Stimulated activated CD8-positive, alpha-beta memory T cell treated with anti-CD3 and anti-CD28 coated beads, Interleukin-2, amount 100 ng/mL, for 48 hours (primary cell): Measurements from ENCODE around the gene RALB.
A peak's percentile ranks its signal among the peaks of the same experiment; 100 is the strongest.

Experiments
- DNase-seq, 2 donors: peaks; one replicate each; pipeline ENCODE4 v3.0.0-alpha.2; 2020; ENCODE audit warnings: low read depth in 2 of 2

RALB gene

GRCh38 chr2:120338015-120338414 is 85.4 kb downstream of the RALB start:
- no peak for DNase-seq

- DNase-seq = no peak
Measured at GRCh38 chr2:120341977-120342376, 89.3 kb downstream of the RALB start.

- no peak for DNase-seq
Measured at GRCh38 chr2:120342446-120342845, 89.8 kb downstream of the RALB start.

- no peak for DNase-seq
Measured at GRCh38 chr2:120343100-120343432, 90.4 kb downstream of the RALB start.

- DNase-seq = peak; percentile 51 to 59
Measured at GRCh38 chr2:120343433-120344105, 90.9 kb downstream of the RALB start.
